ENCODE results near the gene NSL1.

- TF ChIP-seq CTCF (IDR thresholded peaks at IDR 0.05; ENCODE audit: borderline replicate concordance, extremely low read depth, low read length, poor library complexity, severe bottlenecking) (no peak), EZH2 (IDR thresholded peaks at IDR 0.05; ENCODE audit: borderline replicate concordance, low read depth, low read length, severe bottlenecking) (no peak)
Observed at GRCh38 chr1:212698467-212699103, 93.0 kb downstream of the NSL1 start.
